Central memory CD4-positive, alpha-beta T cell (primary cell): ENCODE data around the gene PRR32.
"Not testable (repeated sequence)": the region's sequence is repeated elsewhere in the genome, so short reads cannot be mapped to it uniquely, and the experiment has no call there.

Experiments
- DNase-seq: peaks from one replicate; pipeline ENCODE4 v3.0.0; 2022
- total RNA-seq, 3 experiments: gene quantifications; one replicate each; lab custom pipeline; 2026; lab: John Stamatoyannopoulos, UW

PRR32 gene, protein sequence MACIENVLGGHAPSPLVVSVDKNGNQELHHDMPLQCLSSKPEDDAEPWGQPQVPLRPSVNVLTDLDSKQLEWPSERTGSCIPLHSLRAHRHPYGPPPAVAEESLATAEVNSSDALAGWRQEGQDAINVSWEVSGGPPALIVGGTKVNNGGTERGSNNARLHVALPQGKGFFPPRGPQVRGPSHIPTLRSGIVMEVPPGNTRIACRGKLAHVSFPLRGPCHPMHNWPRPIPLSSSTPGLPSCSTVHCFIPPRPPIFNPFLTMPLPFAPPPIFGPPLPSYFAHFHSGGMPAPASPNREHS
- 0 reads per million in 3 experiments for total RNA-seq

DNA sequence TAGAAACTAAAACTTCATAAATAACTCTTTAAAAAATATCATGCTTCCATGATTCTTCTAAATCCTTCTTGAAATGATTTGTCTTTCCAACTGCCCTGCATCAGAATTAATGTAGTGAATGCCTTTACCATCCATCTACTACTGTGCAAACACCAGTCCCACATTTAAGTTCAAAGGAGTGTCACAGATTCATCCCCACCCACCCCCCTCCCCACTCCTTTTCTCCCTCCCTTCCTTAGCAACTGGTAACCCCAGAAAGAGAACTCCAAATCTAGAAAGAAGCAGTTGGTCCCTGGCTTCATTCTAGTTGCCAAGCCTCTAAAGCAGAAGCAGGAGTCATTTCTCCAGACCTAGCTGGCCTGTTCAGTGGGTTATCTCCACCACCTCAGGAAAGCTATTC, at the start of gene PRR32:
PRR32 (plus strand) TSS at position 301 of the 400 bp plus-strand sequence. CDS start 115 bp downstream, outside the sequence.
- DNase-seq: no peak

DNA sequence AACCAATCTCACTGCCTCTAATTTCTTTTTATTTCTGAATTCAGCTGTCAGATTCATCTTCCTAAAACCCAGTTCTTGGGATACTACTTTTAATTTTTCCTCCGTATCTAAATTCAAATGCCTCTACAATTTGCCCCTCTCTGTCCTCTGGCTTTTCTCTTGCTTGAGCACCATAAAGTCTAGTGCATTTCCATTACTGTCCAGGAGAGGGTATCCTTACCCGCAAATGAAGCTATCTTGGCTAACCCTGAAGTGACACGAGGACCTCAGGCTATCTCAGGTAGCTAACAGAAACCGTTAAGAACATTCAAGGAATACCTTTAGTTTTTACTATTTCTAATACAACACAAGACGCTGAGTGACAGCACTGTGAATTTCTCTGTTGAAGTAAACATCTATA, 49.4 kb upstream of the PRR32 start:
- no peak for DNase-seq

DNA sequence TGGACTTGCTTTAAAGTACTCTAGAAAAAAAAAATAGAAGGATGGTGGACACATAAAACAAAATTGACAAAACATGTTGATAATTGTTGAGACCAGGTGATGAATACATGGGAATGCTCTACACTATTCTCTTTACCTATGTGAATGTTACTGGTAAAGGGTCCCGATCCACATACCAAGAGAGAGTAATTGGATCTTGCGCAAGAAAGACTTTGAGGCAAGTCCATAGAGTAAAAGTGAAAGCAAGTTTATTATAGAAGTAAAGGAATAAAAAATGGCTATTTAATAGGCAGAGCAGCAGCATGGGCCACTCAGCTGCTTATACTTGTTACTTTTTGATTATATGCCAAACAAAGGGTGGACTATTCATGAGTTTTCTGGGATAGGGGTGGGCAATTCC, 34.0 kb upstream of the PRR32 start:
- no peak for DNase-seq

DNA sequence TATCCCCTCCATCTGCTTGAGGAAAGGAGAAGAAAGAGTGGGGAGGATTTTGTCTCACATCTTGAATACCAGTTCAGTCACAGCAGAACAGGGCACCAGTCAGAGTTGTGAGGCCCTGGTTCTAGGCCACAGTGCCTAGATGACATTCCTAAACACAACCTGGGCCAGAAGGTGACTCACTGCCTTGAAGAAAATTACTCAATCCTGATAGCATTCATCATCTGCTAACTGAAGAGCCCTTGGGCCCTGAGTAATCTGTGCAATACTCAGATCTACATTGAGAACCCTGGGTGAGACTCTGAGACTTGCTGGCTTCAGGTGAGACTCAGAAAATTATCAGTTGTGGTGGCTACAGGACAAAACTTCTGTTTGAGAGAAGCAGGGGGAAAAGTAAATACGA, 20.5 kb upstream of the PRR32 start:
- no peak for DNase-seq

DNA sequence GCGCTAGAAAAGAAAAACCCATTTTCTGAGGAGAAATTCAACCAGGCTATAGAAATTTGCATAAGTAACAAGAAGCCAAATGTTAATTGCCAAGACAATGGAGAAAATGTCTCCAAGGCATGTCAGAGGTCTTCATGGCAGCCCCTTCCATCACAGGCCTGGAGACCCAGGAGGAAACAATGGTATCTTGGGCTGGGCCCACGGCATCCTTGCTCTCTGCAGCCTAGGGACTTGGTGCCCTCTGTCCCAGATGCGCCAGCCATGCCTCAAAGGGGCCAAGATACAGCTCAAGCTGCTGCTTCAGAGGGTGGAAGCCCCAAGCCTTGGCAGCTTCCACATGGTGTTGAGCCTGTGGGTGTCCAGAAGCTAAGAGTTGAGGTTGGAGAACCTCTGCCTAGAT, 12.7 kb upstream of the PRR32 start:
- DNase-seq: not testable (repeated sequence)

DNA sequence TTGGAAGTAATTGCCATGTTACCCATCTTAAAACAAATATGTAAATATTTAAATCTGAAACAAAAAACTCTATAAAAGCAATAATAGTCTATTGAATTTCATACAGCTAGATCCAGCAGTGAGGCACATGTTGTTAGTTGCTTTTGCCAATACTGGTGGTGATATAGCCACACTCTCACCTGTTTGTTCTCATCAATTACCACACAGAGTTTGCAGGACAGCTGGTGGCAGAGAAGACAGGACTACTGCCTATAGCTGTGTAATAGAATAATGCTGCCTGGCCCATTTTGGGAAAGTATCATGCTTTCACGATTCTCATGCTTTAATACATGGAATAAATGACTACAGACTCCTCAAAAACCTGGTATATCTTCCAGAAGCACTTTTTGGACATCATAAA, 3.7 kb upstream of the PRR32 start:
- no peak for DNase-seq

DNA sequence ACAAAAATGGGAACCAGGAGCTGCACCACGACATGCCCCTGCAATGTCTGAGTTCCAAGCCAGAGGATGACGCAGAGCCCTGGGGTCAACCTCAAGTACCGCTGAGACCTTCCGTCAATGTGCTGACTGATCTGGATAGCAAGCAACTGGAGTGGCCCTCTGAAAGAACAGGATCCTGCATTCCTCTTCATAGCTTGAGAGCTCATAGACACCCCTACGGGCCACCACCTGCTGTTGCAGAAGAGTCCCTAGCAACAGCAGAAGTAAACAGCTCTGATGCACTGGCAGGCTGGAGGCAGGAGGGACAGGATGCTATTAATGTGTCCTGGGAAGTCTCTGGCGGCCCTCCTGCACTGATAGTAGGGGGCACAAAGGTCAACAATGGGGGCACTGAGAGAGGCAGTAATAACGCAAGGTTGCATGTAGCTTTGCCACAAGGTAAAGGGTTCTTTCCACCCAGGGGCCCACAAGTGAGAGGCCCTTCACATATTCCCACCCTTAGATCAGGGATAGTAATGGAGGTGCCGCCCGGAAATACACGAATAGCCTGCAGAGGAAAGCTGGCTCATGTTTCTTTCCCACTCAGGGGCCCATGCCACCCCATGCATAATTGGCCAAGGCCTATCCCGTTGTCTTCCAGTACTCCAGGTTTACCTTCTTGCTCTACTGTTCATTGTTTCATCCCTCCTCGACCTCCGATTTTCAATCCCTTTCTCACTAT, 1.3 kb downstream of the PRR32 start:
- DNase-seq: no peak

DNA sequence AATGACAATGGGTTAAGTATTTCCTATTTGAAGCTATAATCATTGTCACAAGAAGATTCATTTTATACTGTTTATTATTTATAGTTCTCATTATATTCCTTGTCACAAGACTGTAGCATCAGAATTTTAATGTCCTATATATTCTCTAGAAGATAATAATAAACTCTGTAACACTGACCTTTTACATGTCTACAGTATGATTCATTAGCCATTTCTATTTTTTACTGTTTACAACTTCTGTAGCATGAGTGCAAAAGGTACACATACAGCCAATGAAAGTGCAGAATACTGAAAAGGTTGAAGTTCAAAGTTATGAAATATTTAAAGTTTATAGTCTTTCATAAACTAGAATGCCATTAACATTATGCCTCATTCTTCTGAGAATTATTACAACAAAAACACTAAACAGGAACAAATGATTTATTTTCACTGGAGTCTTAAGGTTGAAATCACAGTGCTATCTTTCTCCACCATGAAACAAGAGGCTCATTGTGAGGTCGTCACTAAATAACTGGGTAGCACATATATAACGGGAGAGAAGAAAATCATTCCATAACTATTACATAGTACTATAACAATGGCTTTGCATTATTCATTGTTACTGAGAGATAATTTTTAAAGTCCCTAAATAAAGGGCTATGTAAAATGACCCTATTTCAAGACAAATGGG, 4.9 kb downstream of the PRR32 start:
- no peak for DNase-seq

DNA sequence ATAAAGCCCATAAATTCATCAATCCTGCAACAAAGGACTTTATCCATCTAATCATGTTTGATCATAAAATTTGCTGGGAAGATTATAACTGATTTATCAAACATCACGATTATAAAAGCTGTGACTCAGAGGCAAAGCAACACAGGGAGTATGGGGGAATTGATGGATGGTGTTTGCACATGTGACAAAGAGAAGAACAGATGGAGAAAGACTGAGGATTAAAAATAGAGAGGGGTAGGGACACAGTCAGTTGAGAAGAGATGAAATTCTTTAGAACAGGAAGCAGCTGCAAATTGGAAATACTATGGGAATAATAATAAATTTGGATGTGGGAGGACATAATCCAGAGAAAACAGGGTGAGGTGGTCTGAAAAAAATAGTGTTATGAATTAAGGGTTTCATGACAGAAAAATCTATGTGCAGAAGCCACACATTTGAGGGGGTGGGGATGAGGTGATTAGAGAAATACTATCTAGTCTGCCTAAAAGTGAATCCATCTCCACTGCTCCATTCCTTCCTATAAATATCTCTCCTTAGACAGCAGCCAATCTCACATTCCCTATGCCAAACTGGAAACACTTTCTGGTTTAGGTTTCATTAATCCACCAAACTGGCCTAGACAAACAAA, 6.2 kb downstream of the PRR32 start:
- DNase-seq: no peak

DNA sequence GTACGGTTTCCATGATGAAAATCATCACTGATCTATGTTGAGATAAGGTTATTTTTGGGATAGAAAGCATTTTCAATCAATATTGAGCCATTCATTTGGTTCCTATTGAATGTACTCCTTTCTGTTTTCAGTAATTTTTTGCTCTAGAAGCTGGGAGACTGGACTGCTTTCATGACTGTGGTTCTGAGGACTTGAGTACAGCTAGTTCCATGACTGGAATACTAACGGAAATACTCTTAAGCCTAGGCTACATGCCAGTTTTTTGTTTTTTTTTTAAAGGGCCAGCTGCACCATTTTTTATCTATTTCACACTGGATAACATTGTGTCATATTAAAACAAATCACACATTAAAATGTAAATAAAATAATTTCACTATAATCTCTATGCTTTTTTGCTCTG, 16.7 kb downstream of the PRR32 start:
- DNase-seq: no peak

DNA sequence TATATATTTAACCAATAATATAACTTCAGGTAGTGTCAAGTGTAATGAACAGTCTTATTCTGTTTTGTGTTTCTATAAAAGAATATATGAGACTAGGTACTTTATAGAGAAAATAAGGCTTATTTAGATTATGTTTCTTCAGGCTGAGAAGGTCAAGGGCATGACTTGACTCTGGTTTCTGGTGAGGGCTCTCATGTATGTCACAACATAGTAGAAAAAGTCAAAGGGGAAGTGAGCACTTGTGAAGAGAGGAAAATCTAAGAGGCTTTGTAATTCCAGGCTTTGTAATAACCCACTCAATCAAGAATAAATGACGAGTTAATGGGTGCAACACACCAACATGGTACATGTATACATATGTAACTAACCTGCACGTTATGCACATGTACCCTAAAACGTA, 27.6 kb downstream of the PRR32 start:
- no peak for DNase-seq

DNA sequence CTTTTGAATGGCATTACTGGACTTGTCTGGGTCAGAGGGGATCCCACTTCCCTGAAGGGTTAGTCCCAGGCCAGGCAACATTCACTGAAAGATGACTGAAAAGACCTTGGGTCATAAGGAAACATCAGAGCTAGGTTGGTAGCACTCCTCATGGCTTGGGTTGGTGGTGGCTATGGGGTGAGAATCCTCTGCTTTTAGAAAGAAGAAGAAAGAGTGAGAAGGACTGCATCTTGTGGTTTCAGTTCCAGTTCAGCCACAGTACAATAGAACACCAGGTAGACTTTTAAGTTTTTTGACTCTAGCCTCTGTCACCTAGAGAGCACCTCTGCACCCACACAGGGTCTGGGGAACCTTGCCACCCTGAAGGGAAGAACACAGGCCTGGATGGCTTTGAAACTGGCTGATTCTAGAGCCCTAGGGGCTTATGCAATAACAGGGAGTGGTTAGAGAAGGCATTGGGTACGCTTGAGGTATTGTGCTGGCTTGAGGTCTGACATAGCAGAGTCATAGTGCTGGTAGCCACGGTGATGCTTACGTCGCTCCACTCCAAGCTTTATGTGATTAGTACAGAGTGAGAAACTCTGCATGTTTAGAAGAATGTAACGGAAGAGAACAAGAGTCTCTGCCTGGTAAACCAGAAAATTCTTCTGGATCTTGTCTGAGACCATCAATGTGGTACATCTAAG, 36.5 kb downstream of the PRR32 start:
- no peak for DNase-seq
